H9 (cell line): ENCODE measurements around the gene ERF. TPM values are rescaled to one million over a fixed set of nuclear protein-coding genes. Genes with fewer than 3 reads are reported as not detected.

Experiments
- DNase-seq: peaks from one replicate; pipeline ENCODE4 v3.0.0-alpha.2; 2017
- H2AFZ ChIP-seq: one replicate; pipeline ENCODE4 v1.6.1; 2013; ENCODE audit warnings: mild to moderate bottlenecking, low read length, control low read depth, moderate library complexity
- H2AK5ac ChIP-seq: 2 replicates; pipeline ENCODE4 v1.6.1; 2013; ENCODE audit warnings: low read length, control low read depth, mixed read lengths; ENCODE audit not compliant: insufficient read length
- H2BK120ac ChIP-seq: one replicate; pipeline ENCODE4 v1.6.1; 2013; ENCODE audit warnings: low read depth, mild to moderate bottlenecking, low read length, control low read depth, inconsistent platforms; ENCODE audit not compliant: poor library complexity, severe bottlenecking
- H2BK12ac ChIP-seq: 2 replicates; pipeline ENCODE4 v1.6.1; 2013; ENCODE audit warnings: low read length, control low read depth, mixed read lengths, low read depth; ENCODE audit not compliant: insufficient read length
- H2BK15ac ChIP-seq: 2 replicates; pipeline ENCODE4 v1.6.1; 2013; ENCODE audit warnings: low read depth, low read length, control low read depth
- H2BK20ac ChIP-seq: one replicate; pipeline ENCODE4 v1.6.1; 2013; ENCODE audit warnings: low read depth, mild to moderate bottlenecking, low read length, control low read depth, inconsistent platforms; ENCODE audit not compliant: poor library complexity, severe bottlenecking
- H2BK5ac ChIP-seq: 2 replicates; pipeline ENCODE4 v1.6.1; 2013; ENCODE audit warnings: low read length, control low read depth, mixed read lengths; ENCODE audit not compliant: insufficient read length
- H3K14ac ChIP-seq: 2 replicates; pipeline ENCODE4 v1.6.1; 2013; ENCODE audit warnings: low read length, control low read depth; ENCODE audit not compliant: insufficient read depth
- H3K18ac ChIP-seq: 2 replicates; pipeline ENCODE4 v1.6.1; 2013; ENCODE audit warnings: low read depth, mild to moderate bottlenecking, mixed read lengths, low read length, control low read depth; ENCODE audit not compliant: insufficient read length
- H3K23ac ChIP-seq: 2 replicates; pipeline ENCODE4 v1.6.1; 2013; ENCODE audit warnings: low read length, control low read depth, mixed read lengths, low read depth; ENCODE audit not compliant: insufficient read length
- H3K23me2 ChIP-seq: 2 replicates; pipeline ENCODE4 v1.6.1; 2013; ENCODE audit warnings: low read depth, mild to moderate bottlenecking, mixed read lengths, low read length, control low read depth; ENCODE audit not compliant: insufficient read length, poor library complexity, severe bottlenecking
- H3K27ac ChIP-seq: 2 replicates; pipeline ENCODE4 v1.5.1; 2013; ENCODE audit warnings: low read length, control low read depth, mixed read lengths, low read depth; ENCODE audit not compliant: insufficient read length
- H3K27me3 ChIP-seq: 2 replicates; pipeline ENCODE4 v1.6.1; 2013; ENCODE audit warnings: low read length, control low read depth, inconsistent platforms; ENCODE audit not compliant: insufficient read depth
- H3K4ac ChIP-seq: 2 replicates; pipeline ENCODE4 v1.6.1; 2013; ENCODE audit warnings: low read depth, mild to moderate bottlenecking, control low read depth, inconsistent platforms, low read length, moderate library complexity
- H3K4me1 ChIP-seq: 2 replicates; pipeline ENCODE4 v1.6.1; 2013; ENCODE audit warnings: low read length, control low read depth, inconsistent platforms; ENCODE audit not compliant: insufficient read depth
- H3K4me2 ChIP-seq: 2 replicates; pipeline ENCODE4 v1.6.1; 2013; ENCODE audit warnings: low read length, control low read depth, mixed read lengths; ENCODE audit not compliant: insufficient read length, insufficient read depth
- H3K56ac ChIP-seq: 2 replicates; pipeline ENCODE4 v1.6.1; 2013; ENCODE audit warnings: low read depth, mild to moderate bottlenecking, mixed read lengths, low read length, control low read depth; ENCODE audit not compliant: insufficient read length
- H3K79me1 ChIP-seq: 2 replicates; pipeline ENCODE4 v1.6.1; 2013; ENCODE audit warnings: low read depth, mild to moderate bottlenecking, moderate library complexity, low read length, control low read depth, inconsistent platforms; ENCODE audit not compliant: insufficient read depth, poor library complexity, severe bottlenecking
- H3K79me2 ChIP-seq: 2 replicates; pipeline ENCODE4 v1.6.1; 2013; ENCODE audit warnings: low read length, control low read depth, inconsistent platforms; ENCODE audit not compliant: insufficient read depth
- H3K9ac ChIP-seq: 2 replicates; pipeline ENCODE4 v1.6.1; 2013; ENCODE audit warnings: low read length, control low read depth, mixed read lengths; ENCODE audit not compliant: insufficient read length; ENCODE audit errors: extremely low read depth
- H3K9me3 ChIP-seq: one replicate; pipeline ENCODE4 v1.6.1; 2013; ENCODE audit warnings: low read depth, low read length, inconsistent platforms; ENCODE audit not compliant: control insufficient read depth
- H3T11ph ChIP-seq: one replicate; pipeline ENCODE4 v1.6.1; 2013; ENCODE audit warnings: mild to moderate bottlenecking, low read length, control low read depth, inconsistent platforms
- H4K20me1 ChIP-seq: one replicate; pipeline ENCODE4 v1.6.1; 2013; ENCODE audit not compliant: control insufficient read depth, insufficient read length, insufficient read depth
- H4K5ac ChIP-seq: 2 replicates; pipeline ENCODE4 v1.6.1; 2013; ENCODE audit warnings: low read depth, mild to moderate bottlenecking, mixed read lengths, low read length, control low read depth; ENCODE audit not compliant: insufficient read length
- H4K8ac ChIP-seq: replicated peaks from 2 replicates; pipeline ENCODE4 v1.6.1; 2013; ENCODE audit warnings: low read length, control low read depth, mixed read lengths, low read depth; ENCODE audit not compliant: insufficient read length
- H4K91ac ChIP-seq: 2 replicates; pipeline ENCODE4 v1.6.1; 2013; ENCODE audit warnings: low read depth, mild to moderate bottlenecking, moderate library complexity, mixed read lengths, low read length, control low read depth; ENCODE audit not compliant: insufficient read length
- H3K27ac Mint-ChIP-seq, 3 experiments: 2 replicates in 2 of 3; 3 replicates in 1 of 3; pipeline ENCODE4 v1.8.0; 2020 to 2021; ENCODE audit warnings: mixed read lengths in 3 of 3, mild to moderate bottlenecking in 1 of 3, moderate library complexity in 1 of 3
- H3K27me3 Mint-ChIP-seq: 2 replicates; pipeline ENCODE4 v1.8.0; 2021; ENCODE audit warnings: low read depth, mild to moderate bottlenecking, moderate library complexity, mixed read lengths
- H3K36me3 Mint-ChIP-seq, 3 experiments: 2 replicates in 2 of 3; 3 replicates in 1 of 3; pipeline ENCODE4 v1.8.0; 2020 to 2021; ENCODE audit warnings: low read depth in 3 of 3, mixed read lengths in 3 of 3; ENCODE audit not compliant: insufficient read depth in 1 of 3
- H3K4me1 Mint-ChIP-seq, 2 experiments: 2 replicates each; pipeline ENCODE4 v1.8.0; 2020; ENCODE audit warnings: mixed read lengths in 2 of 2
- H3K4me3 Mint-ChIP-seq, 2 experiments: 2 replicates in 1 of 2; 3 replicates in 1 of 2; pipeline ENCODE4 v1.8.0; 2020 to 2021; ENCODE audit warnings: mild to moderate bottlenecking in 2 of 2, mixed read lengths in 2 of 2, moderate library complexity in 1 of 2
- H3K9me3 Mint-ChIP-seq, 2 experiments: 2 replicates in 1 of 2; 3 replicates in 1 of 2; pipeline ENCODE4 v1.8.0; 2020; ENCODE audit warnings: mild to moderate bottlenecking in 2 of 2, mixed read lengths in 2 of 2, moderate library complexity in 1 of 2
- WGBS: extraction: QIAGEN DNeasy Blood & Tissue Kit; methylation state at CpG from one replicate; pipeline ENCODE4 v1.1.7; 2013; ENCODE audit warnings: missing lambda C conversion rate, low lambda C conversion rate, mixed read lengths; ENCODE audit not compliant: insufficient read length; ENCODE audit errors: extremely low coverage; 5-methylcytosine and 5-hydroxymethylcytosine counted together
- total RNA-seq: library from RNA; stranded (reverse); gene quantifications from 2 replicates; pipeline ENCODE4 v1.2.1, GENCODE V29; 2021
- TF ChIP-seq, protein P1 (sequence below): fragments of 200-600 bp; sonication (generic); conservative IDR thresholded peaks from 3 replicates; pipeline ENCODE4 v1.8.0; 2021; ENCODE audit warnings: antibody characterized with exemption, mild to moderate bottlenecking

ERF gene
- total RNA-seq, 1 experiment from 2014 or later, result 126 TPM

DNA sequence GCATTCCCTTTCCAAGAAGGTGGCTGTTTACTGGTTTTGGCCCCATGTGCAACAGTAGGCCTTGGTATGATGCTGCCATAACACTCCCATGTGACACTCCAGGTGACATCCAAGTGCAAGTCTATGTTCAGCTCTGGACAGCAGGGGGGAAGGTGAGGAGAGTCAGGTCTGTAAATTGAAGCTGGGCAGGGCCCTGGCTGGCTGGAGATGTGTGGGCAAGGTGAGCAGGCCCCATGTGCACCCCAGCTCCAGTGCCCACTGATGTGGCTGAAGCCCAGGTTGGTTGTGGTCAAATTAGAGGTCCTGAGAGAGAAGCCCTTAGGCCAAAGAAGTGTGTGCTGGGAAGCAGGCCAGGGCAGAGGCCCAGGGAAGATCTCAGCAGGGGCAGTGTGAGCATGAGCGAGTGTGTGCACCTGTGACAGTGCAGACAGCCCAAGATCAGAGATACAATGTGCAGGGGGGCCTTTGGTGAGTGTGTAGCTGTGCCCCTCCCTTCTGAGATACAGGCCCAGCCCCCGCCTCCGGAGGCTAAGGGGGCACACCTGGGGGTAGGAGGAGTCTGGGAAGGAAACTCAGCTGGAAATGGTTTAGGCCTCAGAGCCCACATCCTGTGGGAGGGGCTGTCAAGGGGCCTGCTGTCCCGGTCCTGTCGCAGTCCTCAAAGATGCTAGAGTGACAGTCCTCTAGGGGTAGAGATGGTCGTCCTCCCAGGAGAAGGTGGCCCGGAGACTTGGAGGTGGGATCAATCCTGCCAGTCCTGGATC, 56.1 kb downstream of the ERF start:
- no peak overlapping the region for H2BK120ac ChIP-seq
- H3K4ac ChIP-seq, result no peak overlapping the region
- no peak overlapping the region for H3K9ac ChIP-seq
- Mint-ChIP-seq H3K4me3 (peak overlapping the region in 1 of 2 experiments; percentile 11; a peak in 1 of 5 replicates), H3K4me1 (peaks cover 24 to 42% of the 10 kb centered on the region in 2 experiments), H3K27me3 (peaks cover 8% of the 10 kb centered on the region), H3K9me3 (peaks cover under 1% of the 10 kb centered on the region in 2 experiments; a peak in 4 of 5 replicates), H3K36me3 (peaks cover 43 to 76% (median 74%) of the 10 kb centered on the region in 3 experiments), H3K27ac (peak overlapping the region in 2 of 3 experiments; percentile 59 to 95; a peak in 4 of 7 replicates)
- H4K91ac ChIP-seq, result no peak overlapping the region
- H3K18ac ChIP-seq, result no peak overlapping the region
- H3K23me2 ChIP-seq, result peaks cover 2% of the 10 kb centered on the region
- no peaks in the 10 kb centered on the region for H4K20me1 ChIP-seq
- H3T11ph ChIP-seq, result no peak overlapping the region
- H3K27me3 ChIP-seq, result no peaks in the 10 kb centered on the region
- H2BK5ac ChIP-seq, result no peak overlapping the region
- H3K14ac ChIP-seq, result no peak overlapping the region
- WGBS, result no CpG with 5 or more reads among the region's 7 CpGs
- H4K5ac ChIP-seq, result no peak overlapping the region
- no peaks in the 10 kb centered on the region for H3K9me3 ChIP-seq
- H2AFZ ChIP-seq, result no peak overlapping the region
- peak; percentile 86 for DNase-seq
- no peak overlapping the region for H2BK15ac ChIP-seq
- no peak overlapping the region for H4K8ac ChIP-seq
- no peak overlapping the region for H3K27ac ChIP-seq
- TF ChIP-seq, protein P1, sequence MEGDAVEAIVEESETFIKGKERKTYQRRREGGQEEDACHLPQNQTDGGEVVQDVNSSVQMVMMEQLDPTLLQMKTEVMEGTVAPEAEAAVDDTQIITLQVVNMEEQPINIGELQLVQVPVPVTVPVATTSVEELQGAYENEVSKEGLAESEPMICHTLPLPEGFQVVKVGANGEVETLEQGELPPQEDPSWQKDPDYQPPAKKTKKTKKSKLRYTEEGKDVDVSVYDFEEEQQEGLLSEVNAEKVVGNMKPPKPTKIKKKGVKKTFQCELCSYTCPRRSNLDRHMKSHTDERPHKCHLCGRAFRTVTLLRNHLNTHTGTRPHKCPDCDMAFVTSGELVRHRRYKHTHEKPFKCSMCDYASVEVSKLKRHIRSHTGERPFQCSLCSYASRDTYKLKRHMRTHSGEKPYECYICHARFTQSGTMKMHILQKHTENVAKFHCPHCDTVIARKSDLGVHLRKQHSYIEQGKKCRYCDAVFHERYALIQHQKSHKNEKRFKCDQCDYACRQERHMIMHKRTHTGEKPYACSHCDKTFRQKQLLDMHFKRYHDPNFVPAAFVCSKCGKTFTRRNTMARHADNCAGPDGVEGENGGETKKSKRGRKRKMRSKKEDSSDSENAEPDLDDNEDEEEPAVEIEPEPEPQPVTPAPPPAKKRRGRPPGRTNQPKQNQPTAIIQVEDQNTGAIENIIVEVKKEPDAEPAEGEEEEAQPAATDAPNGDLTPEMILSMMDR, result no peak
- no peak overlapping the region for H2BK20ac ChIP-seq
- no peak overlapping the region for H2BK12ac ChIP-seq
- peaks cover 4% of the 10 kb centered on the region; the same call in 1 of the 2 replicates for H3K4me1 ChIP-seq
- no peak overlapping the region for H3K56ac ChIP-seq
- no peak overlapping the region for H3K23ac ChIP-seq
- H3K4me2 ChIP-seq, result no peak overlapping the region
- H3K79me2 ChIP-seq, result peaks cover 6% of the 10 kb centered on the region; the same call in 1 of the 2 replicates
- H3K79me1 ChIP-seq, result peaks cover 4% of the 10 kb centered on the region
- no peak overlapping the region for H2AK5ac ChIP-seq

Other genes with a start within 250 kb of the ERF start
- 43.1 and 45.0 TPM in 2 replicates for gene GRIK5, start 184.9 kb downstream of the ERF start, total RNA-seq
- gene ZNF574, start 179.0 kb downstream of the ERF start, total RNA-seq, result 35.6 and 36.3 TPM in 2 replicates
- 2.8 and 2.9 TPM in 2 replicates for gene POU2F2, start 122.7 kb downstream of the ERF start, total RNA-seq
- 32.3 and 33.2 TPM in 2 replicates for gene DEDD2, start 37.5 kb downstream of the ERF start, total RNA-seq
- gene ZNF526, start 34.8 kb downstream of the ERF start, total RNA-seq, result 20.5 and 23.4 TPM in 2 replicates
- gene GSK3A, start 12.5 kb downstream of the ERF start, total RNA-seq, result 52.4 and 53.7 TPM in 2 replicates
- 54.0 and 56.0 TPM in 2 replicates for gene CIC, start 14.1 kb upstream of the ERF start, total RNA-seq
- 2.9 and 3.2 TPM in 2 replicates for gene PRR19, start 47.0 kb upstream of the ERF start, total RNA-seq
- gene PAFAH1B3, start 47.5 kb upstream of the ERF start, total RNA-seq, result 109 and 113 TPM in 2 replicates
- 2.8 and 4.5 TPM in 2 replicates for gene TMEM145, start 58.2 kb upstream of the ERF start, total RNA-seq
- gene MEGF8, start 70.5 kb upstream of the ERF start, total RNA-seq, result 28.4 and 28.8 TPM in 2 replicates
- 7.1 and 8.8 TPM in 2 replicates for gene CNFN, start 135.2 kb upstream of the ERF start, total RNA-seq
- gene LIPE, start 172.3 kb upstream of the ERF start, total RNA-seq, result 5.7 and 6.3 TPM in 2 replicates
- gene CXCL17, start 187.8 kb upstream of the ERF start, total RNA-seq, result not detected in 2 replicates